ENCODE data around the gene SOX8.

GRCh38 chr16:947255-947921, 34.2 kb upstream of the SOX8 start:
- no peak for TF ChIP-seq CTCF (IDR thresholded peaks at IDR 0.05 in 4 of 5, conservative IDR thresholded peaks at IDR 0.05 in 1 of 5)
- TF ChIP-seq POLR2A (IDR thresholded peaks at IDR 0.05) = no peak

Measured in gastrocnemius medialis (tissue), 4 donors.